GM12878 (cell line): ENCODE measurements around the gene UBL4A. TPM values are rescaled to one million over a fixed set of nuclear protein-coding genes. Genes with fewer than 3 reads are reported as not detected.

ENCODE experiments used
- ATAC-seq: fragments of 200-7000 bp; cut with Tn5 transposase; 3 replicates; pipeline ENCODE4 v1.9.1; 2020; ENCODE audit warnings: mild to moderate bottlenecking, moderate library complexity
- BruUV-seq: library from RNA; stranded (reverse); fragments of 400-500 nt; replicated peaks from 2 replicates; lab custom pipeline; 2021; lab: Mats Ljungman, UMichigan
- CTCF ChIA-PET: fragments of 300-600 bp; sonication (Branson Sonifier 250); formaldehyde crosslinking; extraction: SDS; loops from one replicate; lab custom pipeline; 2021; ENCODE audit warnings: inconsistent platforms; lab: Yijun Ruan, JAX
- POLR2A ChIA-PET: fragments of 350-600 bp; formaldehyde crosslinking; extraction: SDS; loops from one replicate; lab custom pipeline; 2021; ENCODE audit warnings: inconsistent platforms; lab: Charles Lee
- RAD21 ChIA-PET: fragments of 300-600 bp; sonication (Branson Sonifier 250); formaldehyde crosslinking; loops from one replicate; lab custom pipeline; 2023; ENCODE audit warnings: antibody characterized with exemption; ENCODE audit not compliant: unreplicated experiment; lab: Charles Lee
- SMC1A ChIA-PET: fragments of 300-600 bp; sonication (Branson Sonifier 250); formaldehyde crosslinking; loops from one replicate; lab custom pipeline; 2023; ENCODE audit not compliant: unreplicated experiment, uncharacterized antibody; lab: Charles Lee
- DNase-seq: peaks from one replicate; pipeline ENCODE4 v3.0.0-alpha.2; 2011; ENCODE audit warnings: low read depth, low spot score
- FAIRE-seq: peaks from 3 replicates; lab custom pipeline; 2011; peaks lifted over from hg19 to GRCh38; lab: Jason Lieb, UNC
- H2AFZ ChIP-seq: 2 replicates; pipeline ENCODE4 v1.6.0; 2011; ENCODE audit warnings: low read depth, low read length, control low read depth; ENCODE audit not compliant: control insufficient read depth
- H3K27ac ChIP-seq: 2 replicates; pipeline ENCODE4 v1.5.1; 2011; ENCODE audit warnings: control low read depth; ENCODE audit not compliant: control insufficient read depth, insufficient read depth
- H3K27me3 ChIP-seq, 2 experiments: replicated peaks in 1 of 2; 2 replicates each; pipeline versions ENCODE4 v1.6.0 to v1.6.1; 2011; ENCODE audit warnings: low read length in 1 of 2; ENCODE audit not compliant: control insufficient read depth in 2 of 2, insufficient read depth in 2 of 2
- H3K36me3 ChIP-seq, 2 experiments: 2 replicates each; pipeline ENCODE4 v1.5.1; 2011; ENCODE audit warnings: low read length in 1 of 2; ENCODE audit not compliant: control insufficient read depth in 2 of 2, insufficient read depth in 2 of 2
- H3K4me1 ChIP-seq: 2 replicates; pipeline ENCODE4 v1.6.1; 2011; ENCODE audit warnings: mild to moderate bottlenecking, low read length, moderate library complexity, mixed read lengths; ENCODE audit not compliant: control insufficient read depth, insufficient read depth
- H3K4me2 ChIP-seq: 2 replicates; pipeline ENCODE4 v1.6.0; 2011; ENCODE audit warnings: control low read depth; ENCODE audit not compliant: control insufficient read depth, insufficient read depth
- H3K4me3 ChIP-seq: fragments of 200-600 bp; sonication (generic); 2 replicates; pipeline ENCODE4 v1.5.1; 2016
- H3K79me2 ChIP-seq: 2 replicates; pipeline ENCODE4 v1.6.0; 2011; ENCODE audit warnings: low read length; ENCODE audit not compliant: control insufficient read depth, insufficient read depth
- H3K9ac ChIP-seq: 2 replicates; pipeline ENCODE4 v1.8.0; 2011; ENCODE audit warnings: low read length, control low read depth, mixed read lengths; ENCODE audit not compliant: control insufficient read depth, insufficient read depth
- H3K9me3 ChIP-seq: replicated peaks from 3 replicates; pipeline ENCODE4 v1.5.1; 2011; ENCODE audit warnings: mild to moderate bottlenecking, low read length; ENCODE audit not compliant: control insufficient read depth, insufficient read depth
- H4K20me1 ChIP-seq: 2 replicates; pipeline ENCODE4 v1.6.0; 2011; ENCODE audit not compliant: control insufficient read depth, insufficient read depth
- ATF7 ChIP-seq: fragments of 450-650 bp; IDR thresholded peaks from 2 replicates; pipeline ENCODE4 v1.6.1; 2016; ENCODE audit warnings: low read depth, mild to moderate bottlenecking
- BHLHE40 ChIP-seq, 2 experiments: fragments of 450-650 bp in 1 of 2; IDR thresholded peaks; 2 replicates each; pipeline ENCODE4 v1.6.1; 2011 to 2017; ENCODE audit warnings: low read depth in 2 of 2, borderline replicate concordance in 1 of 2, improper control_type of control experiment in 1 of 2, low read length in 1 of 2, mild to moderate bottlenecking in 1 of 2
- BRCA1 ChIP-seq: IDR thresholded peaks from 2 replicates; pipeline ENCODE4 v1.6.1; 2011; ENCODE audit warnings: low read depth, low read length, improper control_type of control experiment
- CBFB ChIP-seq: IDR thresholded peaks from 2 replicates; pipeline ENCODE4 v1.6.1; 2016; ENCODE audit warnings: antibody characterized with exemption, low read depth
- CBX3 ChIP-seq: fragments of 200-600 bp; sonication (generic); IDR thresholded peaks from 2 replicates; pipeline ENCODE4 v1.6.1; 2016; ENCODE audit warnings: low read depth, borderline replicate concordance
- E2F8 ChIP-seq: fragments of 450-650 bp; IDR thresholded peaks from 2 replicates; pipeline ENCODE4 v1.6.1; 2018; ENCODE audit warnings: mild to moderate bottlenecking, low read depth, moderate library complexity; ENCODE audit not compliant: partially characterized antibody
- FOXM1 ChIP-seq: IDR thresholded peaks from 2 replicates; pipeline ENCODE4 v1.6.1; 2012; ENCODE audit warnings: low read depth, mild to moderate bottlenecking, inconsistent platforms, low read length, moderate library complexity
- JUNB ChIP-seq: IDR thresholded peaks from 2 replicates; pipeline ENCODE4 v1.6.1; 2016; ENCODE audit warnings: antibody characterized with exemption, mild to moderate bottlenecking
- JUND ChIP-seq: IDR thresholded peaks from 2 replicates; pipeline ENCODE4 v1.6.1; 2012; ENCODE audit warnings: low read depth, mild to moderate bottlenecking, low read length, improper control_type of control experiment, moderate library complexity
- MEF2A ChIP-seq: IDR thresholded peaks from 2 replicates; pipeline ENCODE4 v1.6.1; 2011; ENCODE audit warnings: low read depth, mild to moderate bottlenecking, low read length, moderate library complexity; ENCODE audit not compliant: insufficient read depth
- POLR2A ChIP-seq: IDR thresholded peaks from 2 replicates; pipeline ENCODE4 v1.6.1; 2011; ENCODE audit warnings: low read depth, mild to moderate bottlenecking, low read length
- POU2F2 ChIP-seq: IDR thresholded peaks from 3 replicates; pipeline ENCODE4 v1.6.1; 2011; ENCODE audit warnings: low read depth, mild to moderate bottlenecking, low read length, borderline replicate concordance
- RB1 ChIP-seq: fragments of 450-650 bp; formaldehyde crosslinking; IDR thresholded peaks from 2 replicates; pipeline ENCODE4 v1.6.1; 2017; ENCODE audit warnings: mild to moderate bottlenecking, borderline replicate concordance
- RUNX3 ChIP-seq: IDR thresholded peaks from 2 replicates; pipeline ENCODE4 v1.6.1; 2012; ENCODE audit warnings: low read length, inconsistent platforms
- SREBF2 ChIP-seq: IDR thresholded peaks from 2 replicates; pipeline ENCODE4 v1.6.1; 2012; ENCODE audit warnings: mild to moderate bottlenecking, low read length
- ZNF24 ChIP-seq: fragments of 450-650 bp; IDR thresholded peaks from 2 replicates; pipeline ENCODE4 v1.6.1; 2017; ENCODE audit warnings: antibody characterized with exemption, mild to moderate bottlenecking
- ZNF274 ChIP-seq: IDR thresholded peaks from one replicate; pipeline ENCODE4 v1.8.0; 2011; ENCODE audit not compliant: insufficient read length, insufficient read depth
- WGBS: methylation state at CpG from one replicate; pipeline ENCODE4 v1.1.6; 2016; ENCODE audit warnings: low lambda C conversion rate; ENCODE audit not compliant: insufficient replicate concordance, insufficient coverage; ENCODE audit errors: missing lambda C conversion rate; 5-methylcytosine and 5-hydroxymethylcytosine counted together
- in situ Hi-C: fragments of 300-500 bp; cut with MboI; formaldehyde crosslinking; loops from 9 replicates; pipeline ENCODE4 v1.14.3; 2018; ENCODE audit warnings: mixed read lengths
- intact Hi-C: fragments of 100-400 bp; cut with micrococcal nuclease; formaldehyde crosslinking; loops from one replicate; pipeline ENCODE4 v1.14.2; 2022; ENCODE audit not compliant: unreplicated experiment
- polyA plus RNA-seq, 11 experiments: library from polyadenylated mRNA; depleted of rRNA in 4 of 11; unstranded in 6 of 11; stranded (reverse) in 5 of 11; fragments of >200 nt; fragmentation: Nextera tagmentation in 4 of 11; fragmentation: Illumina TruSeq in 1 of 11; extraction: Ambion mirVana in 4 of 11; extraction: Trizol in 1 of 11; gene quantifications; 1 replicate in 1 of 11; 2 replicates in 10 of 11; pipeline versions ENCODE4 v1.2.1 to v1.2.3, GENCODE V29; 2011 to 2016; ENCODE audit warnings: inconsistent platforms in 2 of 11, missing spikeins in 2 of 11, low read depth in 1 of 11
- total RNA-seq, 4 experiments: library from RNA; depleted of rRNA in 3 of 4; stranded (reverse); fragments of >200 nt in 3 of 4; fragmentation: Illumina TruSeq in 1 of 4; extraction: Trizol in 1 of 4; gene quantifications; 2 replicates each; pipeline versions ENCODE4 v1.2.1 to v1.2.3, GENCODE V29; 2013 to 2021

Gene UBL4A
- total and polyA plus RNA-seq, 10 of the 15 experiments (the other 5 are each of a cell fraction or from before 2014, with no cell fraction given): 4.2 to 49.9 (median 34.0) TPM

DNA sequence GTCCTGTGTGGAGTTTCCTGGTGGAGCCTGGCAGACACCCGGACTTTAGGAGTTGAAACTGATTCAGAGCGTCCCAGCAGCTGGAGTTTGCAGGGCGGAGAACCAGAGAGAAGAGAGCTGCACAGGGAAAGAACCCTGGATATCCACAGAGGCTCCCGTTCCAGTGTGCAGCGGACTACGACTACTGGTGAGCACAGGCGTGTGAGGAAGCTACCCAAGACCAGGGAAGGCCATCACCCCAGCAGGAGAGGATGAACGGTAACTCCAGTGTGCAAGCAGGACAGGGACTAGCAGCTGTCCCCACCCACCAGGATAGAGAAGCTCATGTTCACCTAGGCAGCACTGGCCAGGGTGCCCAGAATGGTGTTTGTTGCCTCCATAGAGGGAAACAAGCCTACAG, 9.6 kb downstream of the UBL4A start:
- ChIA-PET POLR2A (interaction anchor here (0.7 to 1.2 kb wide), 6 partner anchors 9 to 50 kb away, joined by 3 to 6 read pairs (median 4); partner anchors contain the start of gene UBL4A), CTCF (interaction anchor here (0.8 to 1.4 kb wide), 2 partner anchors 15 to 50 kb away, joined by 3 to 6 read pairs; no protein-coding TSS in a partner anchor), RAD21 (interaction anchor here (1.2 kb wide), 1 partner anchor 13 kb away, joined by 4 read pairs; the partner anchor contains the start of gene SLC10A3), SMC1A (interaction anchor here (1.0 to 1.3 kb wide), 2 partner anchors 9 to 36 kb away, joined by 3 read pairs; partner anchors contain the start of gene UBL4A)
- WGBS: 50% methylated on average over 6 of the region's 8 CpGs
- no peaks in the 10 kb centered on the region; the same call in 1 of the 2 replicates for H3K4me1 ChIP-seq
- BruUV-seq: no TSS peak
- H3K9me3 ChIP-seq: no peaks in the 10 kb centered on the region; the same call in 2 of the 3 replicates
- H3K27ac ChIP-seq: no peak overlapping the region
- DNase-seq (no peak), FAIRE-seq (no peak), ATAC-seq (no peak)
- no peaks in the 10 kb centered on the region; a peak in 1 of 4 replicates for H3K36me3 ChIP-seq
- no peaks in the 10 kb centered on the region; the same call in 1 of the 2 replicates for H3K79me2 ChIP-seq
- H3K4me2 ChIP-seq: no peak overlapping the region
- TF ChIP-seq RB1 (no peak), POLR2A (peak; percentile 39; the same call in 1 of the 2 replicates), JUNB (no peak)
- no peak overlapping the region for H3K9ac ChIP-seq
- H2AFZ ChIP-seq: no peak overlapping the region
- in situ Hi-C loops (no loop called here), intact Hi-C loops (loop anchor here (5.0 kb wide), 2 partner anchors 40 kb away; partner anchors contain the start of genes FAM3A and GDI1)
- no peak overlapping the region for H3K4me3 ChIP-seq
- H4K20me1 ChIP-seq: no peaks in the 10 kb centered on the region
- no peaks in the 10 kb centered on the region for H3K27me3 ChIP-seq

DNA sequence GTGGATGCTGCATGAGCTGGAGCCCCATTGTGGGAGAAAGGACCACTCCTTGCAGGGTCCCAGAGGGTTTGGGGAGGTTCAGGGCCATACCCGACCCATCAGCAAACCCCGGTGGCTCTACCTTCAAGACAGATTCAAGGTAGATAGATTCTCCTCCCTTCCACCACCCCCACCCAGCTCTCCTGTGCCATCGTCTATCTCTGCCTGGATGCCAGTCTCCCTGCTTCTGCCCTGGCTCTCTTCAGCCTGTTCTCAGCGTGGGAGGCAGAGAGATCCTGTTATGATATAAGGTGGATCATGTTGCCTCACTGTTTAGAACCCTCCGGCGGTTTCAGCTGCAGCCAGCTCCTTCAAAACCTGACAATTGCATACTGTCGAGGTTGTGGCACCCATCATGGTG, 12.7 kb downstream of the UBL4A start:
- ChIA-PET POLR2A (no interaction called here), CTCF (no interaction called here), RAD21 (interaction anchor here (0.6 kb wide), 1 partner anchor 17 kb away, joined by 4 read pairs; the partner anchor contains the start of gene SLC10A3), SMC1A (no interaction called here)
- H3K4me2 ChIP-seq: no peak overlapping the region
- no peaks in the 10 kb centered on the region; the same call in 2 of the 3 replicates for H3K9me3 ChIP-seq
- no peak overlapping the region for H3K4me3 ChIP-seq
- FAIRE-seq: no peak
- in situ Hi-C loops (no loop called here), intact Hi-C loops (no loop called here)
- H3K79me2 ChIP-seq: no peaks in the 10 kb centered on the region; the same call in 1 of the 2 replicates
- ATAC-seq: no peak
- H3K36me3 ChIP-seq: no peaks in the 10 kb centered on the region; a peak in 1 of 4 replicates
- no peaks in the 10 kb centered on the region for H4K20me1 ChIP-seq
- no peaks in the 10 kb centered on the region for H3K4me1 ChIP-seq
- 70% methylated on average over 7 of the region's 7 CpGs for WGBS
- no peaks in the 10 kb centered on the region for H3K27me3 ChIP-seq
- DNase-seq: no peak
- H3K9ac ChIP-seq: no peak overlapping the region
- H3K27ac ChIP-seq: no peak overlapping the region
- no TSS peak for BruUV-seq
- H2AFZ ChIP-seq: no peak overlapping the region
- TF ChIP-seq CBFB (no peak), BHLHE40 (IDR thresholded peaks at IDR 0.05; ENCODE audit: borderline replicate concordance in 1 of 2, low read depth in 2 of 2, low read length in 1 of 2) (no peak), POU2F2 (no peak), JUND (no peak), ATF7 (no peak), E2F8 (no peak), MEF2A (no peak), RUNX3 (no peak), FOXM1 (no peak), BRCA1 (no peak), ZNF274 (no peak), ZNF24 (no peak), SREBF2 (no peak), CBX3 (no peak)
